Measurements from ENCODE around the gene SLC16A12.

DNA sequence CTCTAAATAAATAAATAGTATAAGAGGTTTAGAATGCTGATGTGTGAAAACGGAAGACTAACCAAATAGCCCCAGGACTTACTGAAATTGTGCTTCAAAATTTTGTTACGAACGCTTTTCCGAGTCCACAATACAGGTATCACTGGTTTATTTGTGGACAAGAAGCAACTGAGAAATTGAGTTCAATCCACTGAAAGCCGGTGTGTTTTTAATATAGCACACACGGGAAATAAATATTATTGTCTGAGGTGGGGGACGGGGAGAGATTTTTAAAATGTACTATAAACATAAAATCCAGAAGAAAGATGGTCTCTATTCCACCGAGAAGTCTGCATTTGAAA is 598 bp downstream of the SLC16A12 start:
- TF ChIP-seq POLR2A (IDR thresholded peaks at IDR 0.05), result no peak
- TF ChIP-seq, protein P1, sequence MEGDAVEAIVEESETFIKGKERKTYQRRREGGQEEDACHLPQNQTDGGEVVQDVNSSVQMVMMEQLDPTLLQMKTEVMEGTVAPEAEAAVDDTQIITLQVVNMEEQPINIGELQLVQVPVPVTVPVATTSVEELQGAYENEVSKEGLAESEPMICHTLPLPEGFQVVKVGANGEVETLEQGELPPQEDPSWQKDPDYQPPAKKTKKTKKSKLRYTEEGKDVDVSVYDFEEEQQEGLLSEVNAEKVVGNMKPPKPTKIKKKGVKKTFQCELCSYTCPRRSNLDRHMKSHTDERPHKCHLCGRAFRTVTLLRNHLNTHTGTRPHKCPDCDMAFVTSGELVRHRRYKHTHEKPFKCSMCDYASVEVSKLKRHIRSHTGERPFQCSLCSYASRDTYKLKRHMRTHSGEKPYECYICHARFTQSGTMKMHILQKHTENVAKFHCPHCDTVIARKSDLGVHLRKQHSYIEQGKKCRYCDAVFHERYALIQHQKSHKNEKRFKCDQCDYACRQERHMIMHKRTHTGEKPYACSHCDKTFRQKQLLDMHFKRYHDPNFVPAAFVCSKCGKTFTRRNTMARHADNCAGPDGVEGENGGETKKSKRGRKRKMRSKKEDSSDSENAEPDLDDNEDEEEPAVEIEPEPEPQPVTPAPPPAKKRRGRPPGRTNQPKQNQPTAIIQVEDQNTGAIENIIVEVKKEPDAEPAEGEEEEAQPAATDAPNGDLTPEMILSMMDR (IDR thresholded peaks at IDR 0.05), result no peak
